Activated T-helper 1 cell treated with Interleukin-2 at 50 U/mL for 16 hours (primary cell): ENCODE results near the gene PLEKHS1.

Experiments used
- DNase-seq: peaks from one replicate; pipeline ENCODE4 v3.0.0-alpha.2; 2020; ENCODE audit warnings: low read depth

PLEKHS1 gene

DNA sequence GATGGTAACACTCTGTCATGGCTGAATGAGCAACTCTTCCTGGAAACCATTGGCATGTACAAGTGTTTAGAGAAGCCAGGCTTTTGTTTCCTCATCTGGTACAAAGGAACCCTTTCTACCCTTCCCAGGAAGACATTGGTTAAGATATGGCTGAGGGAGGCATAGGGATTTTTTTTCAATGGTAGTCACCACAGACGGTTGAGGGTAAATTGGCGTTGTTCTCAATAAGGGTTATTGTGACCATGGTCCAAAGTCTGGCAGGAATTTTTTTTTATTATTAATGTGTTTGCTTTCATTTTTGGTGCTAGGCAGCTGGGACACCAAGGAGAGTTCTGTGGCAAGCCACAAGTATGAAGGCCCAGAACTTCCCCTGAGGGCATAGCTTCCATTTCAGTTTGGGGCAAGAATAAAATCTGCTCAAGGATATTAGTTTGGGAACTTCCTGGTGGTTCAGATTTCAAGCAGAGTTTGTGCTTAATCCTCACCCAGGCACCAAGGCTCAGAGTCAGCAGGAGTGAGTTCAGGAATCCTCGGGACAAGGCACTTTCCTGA, at the start of gene PLEKHS1:
PLEKHS1 (plus strand) TSS at position 502 of the 552 bp plus-strand sequence. CDS start 3,596 bp downstream, outside the sequence.
- no peak for DNase-seq

DNA sequence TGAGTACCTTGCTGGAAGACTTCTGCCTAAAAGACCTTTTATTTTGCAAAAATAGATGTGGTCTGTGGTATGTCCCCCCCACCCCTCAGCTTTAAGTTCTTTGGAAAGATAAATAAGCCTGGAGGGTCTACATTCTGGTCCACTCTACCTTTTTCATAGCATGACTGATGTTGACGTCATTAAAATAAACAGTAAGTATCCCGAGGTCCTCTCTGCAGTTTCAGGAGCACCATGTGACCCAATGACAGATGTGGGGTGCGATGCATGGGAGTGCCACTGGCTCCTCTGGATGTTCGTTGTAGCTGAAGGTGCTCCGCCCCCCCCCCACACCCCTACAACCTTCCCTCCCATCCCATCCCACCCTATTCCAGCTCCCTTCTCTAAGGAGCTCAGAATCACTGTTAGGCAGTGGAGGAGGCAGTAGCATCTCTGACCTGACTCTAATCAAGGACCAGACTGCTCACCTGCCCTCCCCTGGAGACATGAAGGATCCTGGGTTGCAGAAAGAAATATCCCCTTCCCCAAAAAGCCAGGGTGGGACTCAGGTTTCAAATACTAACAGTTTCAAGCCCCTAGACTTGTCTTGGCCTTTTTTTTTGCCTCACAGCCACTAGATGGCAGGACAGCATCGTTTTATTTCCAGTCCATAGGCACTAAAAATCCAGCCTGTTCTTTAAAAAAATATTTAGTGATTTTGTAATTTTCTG, 46.7 kb upstream of the PLEKHS1 start:
- DNase-seq = no peak

DNA sequence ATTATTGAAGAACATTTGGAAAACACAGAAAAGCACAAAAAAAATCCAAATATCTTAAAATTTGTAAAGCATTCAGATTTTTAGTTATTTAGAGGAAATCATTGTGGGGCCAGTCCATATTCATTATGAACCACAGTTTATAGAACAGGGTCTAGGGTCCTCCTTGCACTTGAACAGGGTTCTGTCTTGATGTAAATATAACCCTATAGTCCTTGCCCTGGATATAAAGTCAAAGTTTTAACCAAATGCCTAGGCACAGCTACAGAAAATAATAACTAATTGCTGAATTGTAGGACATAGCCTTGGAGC, 46.2 kb upstream of the PLEKHS1 start:
- no peak for DNase-seq

DNA sequence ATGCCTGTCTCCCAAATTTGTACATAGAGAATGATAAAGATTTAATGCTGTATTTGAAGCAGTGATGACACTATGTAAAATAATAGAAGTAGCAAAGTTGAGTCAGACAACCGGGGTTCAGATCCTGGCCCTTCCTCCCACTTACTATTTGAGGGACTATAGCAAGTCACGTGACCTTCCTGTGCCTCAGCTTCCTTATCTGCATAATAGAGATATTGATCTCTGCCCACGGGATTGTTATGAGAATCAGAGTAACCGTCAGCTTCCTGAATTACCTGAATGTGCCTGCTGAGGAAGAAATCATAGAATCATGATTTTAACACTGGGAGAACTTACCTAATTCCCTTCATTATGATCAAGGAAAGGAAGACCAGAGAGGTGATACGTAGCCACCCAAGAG, 44.9 kb upstream of the PLEKHS1 start:
- DNase-seq = no peak

DNA sequence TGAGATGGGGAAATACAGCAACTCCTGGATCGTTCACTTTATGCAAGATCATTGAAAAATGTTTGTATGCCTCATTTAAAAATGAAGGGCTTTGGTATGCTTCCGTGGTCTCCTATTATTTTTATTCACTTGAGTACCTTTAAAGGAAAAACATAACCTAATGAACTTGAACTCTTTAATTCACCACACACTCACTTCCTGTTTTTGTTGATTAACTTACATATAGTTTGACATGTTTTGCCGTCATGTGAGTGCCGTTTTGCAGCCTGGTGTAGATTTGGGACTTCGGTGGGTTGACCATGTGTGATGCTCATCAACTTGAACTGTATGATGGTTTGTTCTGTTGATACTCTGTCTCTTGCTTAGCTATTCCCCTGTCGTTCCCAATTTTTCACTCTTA, 42.8 kb upstream of the PLEKHS1 start:
- no peak for DNase-seq

DNA sequence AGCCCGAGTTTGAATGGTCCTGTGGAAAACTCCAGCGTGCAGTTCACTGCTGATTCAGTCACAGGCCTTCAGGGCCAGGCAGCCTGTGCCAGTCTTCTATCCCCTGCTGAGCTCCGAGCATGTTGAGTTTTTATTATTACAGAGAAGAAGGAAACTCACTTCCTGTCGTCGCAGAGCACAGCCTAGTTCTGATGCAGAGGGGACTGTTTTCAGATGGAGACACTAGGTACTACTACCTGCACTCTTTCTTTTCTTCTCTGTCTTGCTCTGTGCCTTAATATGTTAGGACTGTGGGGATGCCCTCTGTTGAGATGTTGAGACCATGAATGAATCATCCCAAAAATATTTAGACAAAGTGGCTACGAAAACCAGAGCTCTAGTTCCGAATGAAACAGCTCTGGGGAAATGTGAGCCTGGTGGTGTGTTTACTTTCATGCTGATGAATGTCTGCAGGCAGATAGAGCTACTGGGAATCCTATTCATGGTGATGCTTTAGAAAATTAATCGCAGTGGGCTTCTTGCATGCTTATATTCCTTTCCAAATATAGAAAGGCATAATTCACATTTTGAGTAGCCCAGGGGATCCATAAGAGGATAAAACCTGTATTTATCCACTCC, 42.2 kb upstream of the PLEKHS1 start:
- DNase-seq = no peak

DNA sequence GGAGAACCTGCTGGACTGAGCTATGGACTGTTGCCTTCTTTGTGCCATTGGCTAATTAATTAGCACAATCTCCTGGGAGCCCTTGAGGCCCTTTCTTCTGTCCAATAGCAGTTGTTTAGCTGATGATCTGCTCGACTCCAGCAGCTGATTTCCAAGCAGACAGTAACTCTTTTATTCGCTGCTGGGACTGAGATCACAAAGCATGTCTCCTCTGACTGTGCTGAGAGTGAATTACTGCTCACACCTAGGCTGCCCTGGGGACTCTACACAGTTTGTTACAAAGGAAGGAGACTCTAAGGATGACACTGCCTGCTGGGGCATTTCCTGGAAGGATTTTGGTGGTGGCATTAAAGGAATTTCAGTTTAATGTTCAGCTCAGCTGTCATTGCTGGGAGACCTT, 40.3 kb upstream of the PLEKHS1 start:
- no peak for DNase-seq

DNA sequence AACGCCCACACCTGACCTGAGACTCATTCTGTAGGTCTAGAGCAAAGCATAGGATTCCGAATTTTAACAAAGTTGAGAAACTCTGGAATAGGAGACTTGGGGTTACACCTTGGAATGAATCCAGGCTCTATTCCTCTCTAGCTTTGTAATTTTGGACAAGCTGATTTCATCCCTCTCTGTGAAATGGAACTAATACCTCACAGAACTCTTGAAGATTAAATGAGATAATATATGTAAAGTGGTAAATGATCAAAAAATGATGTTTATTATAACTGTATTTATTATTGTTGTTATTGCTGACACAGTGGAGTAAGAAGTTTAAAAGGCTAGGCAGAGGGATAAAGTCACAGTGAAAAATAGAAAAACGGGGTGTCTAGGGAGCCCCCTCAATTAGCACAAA, 39.5 kb upstream of the PLEKHS1 start:
- DNase-seq = no peak

DNA sequence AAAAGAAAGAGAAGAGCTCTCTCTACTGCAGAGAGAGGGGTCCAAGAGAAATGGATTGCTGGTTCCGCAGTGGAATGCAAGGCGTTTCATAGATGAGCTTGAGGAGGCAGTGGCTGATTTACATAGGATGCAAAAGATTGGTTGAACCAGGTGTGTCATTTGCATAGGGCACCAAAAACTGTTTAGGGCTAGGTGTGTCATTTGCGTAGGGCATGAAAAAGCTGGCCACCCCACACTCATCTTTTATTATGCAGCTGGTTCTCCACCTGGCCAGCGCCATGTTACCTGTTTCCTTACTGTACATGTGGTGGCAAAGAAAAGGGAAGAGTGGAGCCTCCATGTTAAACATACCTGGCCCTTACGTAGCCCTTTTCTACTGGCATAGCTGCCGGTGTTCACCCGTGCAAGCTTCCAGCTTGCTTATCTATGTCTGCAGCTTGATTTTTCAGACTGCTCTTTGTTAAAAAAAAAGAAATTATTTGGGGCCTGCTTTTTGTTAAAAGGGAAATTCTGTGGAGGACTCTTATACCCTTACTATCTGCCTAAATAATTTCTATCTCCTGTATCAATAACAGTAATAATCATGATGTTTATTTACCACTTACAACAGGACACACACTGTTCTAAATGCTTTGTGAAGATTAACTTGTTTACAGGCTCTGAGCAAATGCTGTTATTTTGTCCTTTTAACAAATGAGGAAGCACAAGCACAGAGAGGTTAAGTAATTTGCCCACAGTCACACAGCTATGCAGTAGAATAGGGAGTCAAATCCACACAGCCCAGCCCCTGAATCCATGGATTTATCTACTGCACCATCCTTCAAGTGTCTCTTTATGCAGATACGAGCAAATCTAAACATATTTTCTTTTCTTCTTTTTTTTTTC, 38.5 kb upstream of the PLEKHS1 start:
- no peak for DNase-seq

DNA sequence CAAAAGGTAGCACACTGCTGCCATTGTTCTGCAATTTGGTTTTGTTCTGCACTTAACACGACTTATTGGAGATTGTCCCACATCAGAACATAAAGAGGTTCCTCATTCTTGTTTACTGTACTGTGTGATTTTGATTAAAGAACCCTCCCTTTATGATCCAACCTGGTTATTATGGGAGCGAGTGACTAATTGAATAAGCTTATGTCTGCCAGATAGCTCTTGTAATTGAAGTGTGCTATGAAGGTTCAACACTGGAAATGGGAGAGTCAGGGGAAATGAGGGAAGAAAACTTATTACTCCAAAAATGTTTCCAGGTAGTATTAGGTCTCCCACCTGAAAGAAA, 37.9 kb upstream of the PLEKHS1 start:
- DNase-seq = no peak

DNA sequence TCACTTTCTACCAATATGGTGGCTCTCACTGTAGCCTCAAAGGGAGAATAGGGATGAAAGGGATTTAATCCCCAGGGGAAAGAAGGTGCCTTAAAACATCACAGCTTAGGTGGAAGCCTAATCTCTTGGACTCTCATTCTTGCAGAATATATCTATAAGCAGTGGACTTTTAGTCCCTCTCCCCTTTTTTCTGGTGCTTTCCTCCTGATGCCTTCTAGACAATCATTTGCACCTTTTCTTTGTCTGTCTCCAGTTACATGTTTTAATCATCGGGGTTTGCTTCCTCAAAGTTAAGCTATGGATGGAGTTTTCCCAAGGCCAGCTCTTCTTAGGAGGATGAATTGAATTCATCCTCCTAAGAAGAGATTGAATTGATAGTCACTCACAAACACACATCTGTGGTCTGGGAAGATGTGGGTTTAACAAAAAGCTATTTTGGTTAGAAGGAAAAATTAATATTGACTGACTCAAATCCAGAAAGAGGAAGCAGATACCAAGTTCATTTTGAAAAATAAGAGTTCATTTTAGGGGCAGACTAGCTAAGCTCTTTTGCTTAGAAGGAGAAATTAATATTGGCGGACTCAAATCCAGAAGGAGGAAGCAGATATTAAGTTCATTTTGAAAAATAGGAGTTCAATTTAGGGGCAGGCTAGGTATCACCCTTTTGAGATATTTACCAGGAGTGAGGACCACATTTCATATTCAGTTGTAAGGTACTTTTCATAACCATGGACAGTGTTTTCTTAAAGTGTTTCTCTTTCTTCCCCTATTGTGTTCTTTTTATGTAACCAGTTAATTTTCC, 35.2 kb upstream of the PLEKHS1 start:
- no peak for DNase-seq

DNA sequence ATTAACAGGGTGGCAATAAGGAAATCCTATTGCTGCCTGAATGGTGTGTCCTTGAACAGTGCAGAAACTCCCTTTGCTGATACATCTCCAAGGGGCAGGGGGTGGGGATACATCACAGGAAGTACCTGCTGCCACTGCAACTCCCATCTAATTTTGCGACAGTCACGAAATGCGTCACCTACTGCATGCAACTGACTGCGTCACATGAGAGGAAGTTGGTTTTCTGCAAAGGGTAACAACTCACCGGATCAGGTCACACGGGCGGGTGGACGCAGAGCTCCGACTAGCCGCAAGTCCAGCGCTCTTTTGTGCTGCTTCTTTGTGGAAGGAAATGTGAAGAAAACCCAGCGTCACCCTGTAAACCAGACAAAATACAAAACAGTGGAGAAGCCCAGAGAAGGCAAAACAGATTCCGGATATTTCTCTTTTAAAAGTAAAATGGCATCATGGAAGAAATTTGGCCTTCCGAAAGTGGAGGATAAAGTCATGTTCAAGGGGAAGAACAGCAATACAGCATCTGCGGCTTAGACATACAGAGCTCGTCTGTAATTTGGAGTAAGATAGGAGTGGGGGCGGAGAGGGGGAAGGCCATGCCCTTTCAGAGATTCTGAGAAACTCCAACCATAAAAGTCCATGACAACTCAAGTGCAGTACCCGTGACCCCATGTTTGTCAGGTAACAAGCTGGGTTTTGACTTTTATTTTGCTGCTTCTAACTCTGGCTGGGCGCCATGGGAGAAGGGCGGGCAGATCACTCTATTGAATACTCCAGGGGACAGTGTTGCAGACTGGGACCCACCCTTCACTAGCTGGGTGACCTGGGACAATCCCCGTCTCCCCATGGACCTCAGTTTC, 32.3 kb upstream of the PLEKHS1 start:
- DNase-seq = no peak

DNA sequence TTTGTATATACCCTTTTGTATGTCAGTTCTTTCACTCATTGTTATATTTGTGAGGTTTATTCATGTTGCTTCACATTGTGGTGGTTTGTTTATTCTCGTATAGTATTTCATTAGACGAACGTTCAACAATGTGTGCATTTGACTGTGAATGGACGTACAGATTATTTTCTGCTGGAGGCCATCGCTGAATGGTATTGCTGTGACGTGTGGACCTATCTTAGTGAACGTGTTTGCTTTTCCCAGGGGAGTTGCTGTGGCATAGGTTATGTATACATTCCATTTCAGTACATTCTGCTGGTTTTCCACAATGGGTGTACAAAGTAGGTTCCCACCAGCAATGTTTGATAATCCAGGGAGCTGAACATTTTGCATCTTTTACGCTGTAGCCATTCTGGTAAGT, 31.1 kb upstream of the PLEKHS1 start:
- no peak for DNase-seq

DNA sequence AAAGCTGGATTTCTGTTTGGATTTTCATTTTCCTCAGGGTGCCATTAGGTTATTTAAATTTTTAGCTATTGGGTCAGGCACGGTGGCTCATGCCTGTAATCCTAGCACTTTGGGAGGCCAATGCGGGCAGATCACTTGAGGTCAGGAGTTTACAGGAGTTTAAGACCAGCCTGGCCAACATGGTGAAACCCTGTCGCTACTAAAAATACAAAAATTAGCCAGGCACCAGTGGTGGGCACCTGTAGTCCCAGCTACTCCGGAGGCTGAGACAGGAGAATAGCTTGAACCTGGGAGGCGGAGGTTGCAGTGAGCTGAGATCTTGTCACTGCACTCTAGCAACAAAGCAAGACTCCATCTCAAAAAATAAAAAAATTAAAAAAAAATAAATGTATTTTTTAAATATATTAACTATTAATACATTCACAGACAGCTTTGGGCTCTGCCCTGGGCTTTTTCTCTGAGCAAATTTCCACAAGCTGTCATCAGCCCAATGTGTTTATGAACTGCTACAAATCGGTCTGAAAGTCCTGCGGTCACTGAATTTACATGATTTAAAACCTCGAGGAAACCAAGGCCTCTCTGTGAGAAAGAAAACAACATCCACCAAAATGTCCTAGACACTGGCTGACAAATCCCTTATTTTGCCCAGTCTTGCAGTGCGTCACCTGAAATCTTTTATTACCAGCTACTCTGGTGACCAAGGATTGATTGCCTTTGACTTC, 19.2 kb upstream of the PLEKHS1 start:
- DNase-seq = no peak

DNA sequence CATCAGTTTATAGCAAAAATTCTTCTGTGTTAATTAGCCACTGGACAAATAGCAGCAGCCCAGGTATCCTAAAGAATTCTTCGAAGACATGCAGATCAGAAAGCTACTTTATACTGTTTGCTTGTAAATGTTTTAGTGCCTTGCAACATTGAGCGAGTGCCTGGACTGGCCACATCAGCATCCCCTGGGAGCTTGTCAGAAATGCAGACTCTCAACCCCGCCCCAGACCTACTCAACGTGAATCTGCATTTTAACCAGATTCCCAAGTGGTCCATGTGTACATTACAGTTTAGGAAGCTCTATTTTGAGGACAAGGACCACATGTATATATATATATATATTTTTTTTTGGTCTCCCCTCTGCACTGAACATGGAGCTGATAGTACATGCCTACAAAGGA, 18.5 kb upstream of the PLEKHS1 start:
- no peak for DNase-seq

DNA sequence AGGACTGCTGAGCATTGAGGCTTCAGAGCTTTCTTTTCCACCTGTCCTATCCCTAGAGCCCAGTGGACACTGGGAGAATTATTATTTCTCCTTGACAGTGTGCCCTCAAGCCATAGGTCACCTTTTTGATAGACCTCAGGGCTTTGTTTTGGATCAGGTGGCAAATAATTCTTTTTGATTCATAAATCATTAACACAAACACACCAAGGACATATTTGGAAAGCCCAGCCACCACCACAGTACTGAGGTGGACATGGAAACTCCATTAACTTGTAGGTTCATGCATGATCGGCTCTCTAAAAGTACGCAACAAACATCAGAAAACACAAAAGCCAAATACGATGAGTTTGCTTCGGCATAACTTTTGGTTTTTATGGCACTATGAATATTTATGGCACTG, 17.8 kb upstream of the PLEKHS1 start:
- DNase-seq = no peak

DNA sequence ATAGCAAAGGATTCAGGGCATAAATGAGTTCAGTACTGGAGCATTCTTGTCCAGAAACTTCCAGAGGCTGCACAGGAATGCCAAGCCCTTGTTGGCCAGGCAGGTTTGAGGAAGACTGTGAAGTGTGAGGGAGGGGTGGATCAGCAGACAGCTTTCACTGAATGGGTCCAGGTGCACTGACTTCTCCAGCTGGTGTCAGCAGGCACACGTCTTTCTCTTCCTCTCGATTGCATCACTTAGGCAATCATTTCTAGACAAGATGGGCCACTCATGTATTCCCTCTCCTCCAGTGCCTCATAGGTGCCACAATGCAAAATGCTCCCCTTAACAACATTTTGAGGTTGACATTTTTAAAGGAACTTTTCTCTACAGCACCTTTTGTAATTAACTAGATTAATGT, 15.6 kb upstream of the PLEKHS1 start:
- no peak for DNase-seq

DNA sequence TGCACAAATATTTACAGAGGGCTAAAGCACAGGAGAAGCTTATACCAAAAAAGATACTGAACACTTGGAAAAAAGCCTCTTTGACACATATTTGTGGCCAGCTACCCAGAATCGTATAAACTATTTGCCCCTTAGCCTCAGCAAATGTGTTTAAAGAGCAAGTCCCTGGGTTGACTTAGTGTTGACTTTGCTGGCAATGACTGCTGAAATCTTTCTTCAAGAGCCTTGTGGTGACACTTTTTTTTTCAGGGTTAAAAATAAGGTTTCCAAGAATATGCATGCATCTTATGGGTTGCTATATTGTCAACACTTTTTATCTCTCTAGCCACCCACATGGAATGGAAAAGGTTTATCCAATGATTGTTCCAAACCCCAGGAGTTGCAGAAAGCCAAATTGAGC, 14.9 kb upstream of the PLEKHS1 start:
- DNase-seq = no peak

DNA sequence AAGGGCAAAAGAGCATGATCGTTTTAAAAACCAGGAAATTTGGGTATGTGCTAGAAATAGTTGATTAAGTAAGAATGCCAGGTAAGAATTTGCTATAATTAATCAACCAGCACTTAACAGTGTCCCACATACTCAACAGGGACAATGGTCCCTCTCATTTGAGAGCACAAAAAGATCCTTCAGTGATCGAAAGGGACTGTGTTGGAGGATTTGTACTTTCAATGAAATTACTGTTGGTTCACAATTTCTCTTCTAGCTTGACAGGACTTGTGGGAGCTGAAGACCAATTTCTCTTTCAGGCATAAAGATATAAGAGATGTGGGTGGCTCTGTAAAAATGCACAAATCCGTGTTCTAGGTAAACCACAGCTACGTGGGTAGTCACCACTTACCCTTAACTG, 12.5 kb upstream of the PLEKHS1 start:
- no peak for DNase-seq

DNA sequence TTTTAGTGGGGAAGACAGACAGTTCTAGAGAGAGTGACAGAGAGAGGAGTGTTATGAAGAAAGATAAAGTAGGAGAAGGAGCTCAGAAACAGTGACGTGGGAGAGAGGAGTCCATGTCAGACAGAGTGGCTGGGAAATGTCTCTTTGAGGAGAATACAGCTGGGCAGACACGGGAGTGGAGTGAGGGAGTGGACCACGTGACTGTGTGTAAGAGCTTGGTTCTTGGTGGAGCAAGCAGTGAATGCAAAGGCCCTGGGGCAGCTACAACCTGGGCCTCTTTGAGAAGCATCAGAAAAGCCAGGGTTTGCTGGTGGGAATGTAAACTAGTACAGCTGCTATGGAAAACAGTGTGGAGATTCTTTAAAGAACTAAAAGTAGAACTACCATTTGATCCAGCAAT, 11.9 kb upstream of the PLEKHS1 start:
- DNase-seq = no peak

DNA sequence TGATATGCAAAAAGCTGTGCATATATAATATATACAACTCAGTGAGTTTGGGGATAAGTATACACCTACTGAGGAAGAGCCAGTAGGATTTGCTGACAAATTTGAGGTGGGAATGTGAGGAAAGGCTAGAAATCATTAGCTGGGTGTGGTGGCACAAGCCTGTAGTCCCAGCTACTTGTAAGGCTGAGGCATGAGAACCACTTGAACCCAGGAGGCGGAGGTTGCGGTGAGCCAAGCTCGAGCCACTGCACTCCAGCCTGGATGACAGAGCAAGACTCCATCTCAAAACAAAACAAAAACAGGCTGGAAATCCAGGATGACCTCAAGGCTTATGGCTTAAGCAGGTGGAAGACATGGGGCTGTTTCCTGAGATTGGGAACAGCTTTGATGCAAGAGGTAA, 10.6 kb upstream of the PLEKHS1 start:
- no peak for DNase-seq
